HepG2 (cell line): ENCODE results near the gene HYOU1. TPM values are rescaled to one million over a fixed set of nuclear protein-coding genes. Genes with fewer than 3 reads are reported as not detected.

Source experiments
- CC2D1A ChIP-seq: sonication (generic); formaldehyde crosslinking; IDR thresholded peaks from 2 replicates; pipeline ENCODE4 v1.8.1; 2023; ENCODE audit warnings: mild to moderate bottlenecking, missing genetic modification reagents
- CEBPG ChIP-seq: IDR thresholded peaks from 2 replicates; pipeline ENCODE4 v1.6.1; 2016
- GABPA ChIP-seq, 2 experiments: IDR thresholded peaks; 2 replicates each; pipeline ENCODE4 v1.6.1; 2011 to 2016; ENCODE audit warnings: low read depth in 2 of 2, low read length in 1 of 2, missing biosample characterization in 1 of 2, missing genetic modification characterization in 1 of 2
- GTF3A ChIP-seq: sonication (generic); formaldehyde crosslinking; conservative IDR thresholded peaks from 2 replicates; pipeline ENCODE4 v1.4.0; 2020; ENCODE audit warnings: mild to moderate bottlenecking, missing genetic modification reagents
- GZF1 ChIP-seq: sonication (generic); formaldehyde crosslinking; IDR thresholded peaks from 2 replicates; pipeline ENCODE4 v1.5.1; 2020; ENCODE audit warnings: mild to moderate bottlenecking, missing genetic modification reagents
- KDM2A ChIP-seq: sonication (generic); formaldehyde crosslinking; IDR thresholded peaks from 2 replicates; pipeline ENCODE4 v1.4.0; 2020; ENCODE audit warnings: low read depth, missing genetic modification reagents, borderline replicate concordance
- KLF6 ChIP-seq: IDR thresholded peaks from 2 replicates; pipeline ENCODE4 v1.8.0; 2016; ENCODE audit warnings: missing biosample characterization, missing genetic modification reagents
- MED1 ChIP-seq: sonication (generic); formaldehyde crosslinking; IDR thresholded peaks from 2 replicates; pipeline ENCODE4 v1.4.0; 2020; ENCODE audit warnings: missing genetic modification reagents
- NCOA5 ChIP-seq: sonication (generic); formaldehyde crosslinking; IDR thresholded peaks from 2 replicates; pipeline ENCODE4 v1.4.0; 2020; ENCODE audit warnings: missing genetic modification reagents
- NRL ChIP-seq: sonication (generic); formaldehyde crosslinking; IDR thresholded peaks from 2 replicates; pipeline ENCODE4 v1.5.0; 2020; ENCODE audit warnings: missing genetic modification reagents, mild to moderate bottlenecking, moderate library complexity, borderline replicate concordance
- REXO4 ChIP-seq: sonication (generic); formaldehyde crosslinking; IDR thresholded peaks from 2 replicates; pipeline ENCODE4 v1.8.0; 2022; ENCODE audit warnings: missing genetic modification reagents, mild to moderate bottlenecking, borderline replicate concordance
- YEATS4 ChIP-seq: sonication (generic); formaldehyde crosslinking; IDR thresholded peaks from 2 replicates; pipeline ENCODE4 v1.4.0; 2020; ENCODE audit warnings: missing genetic modification reagents, borderline replicate concordance
- ZNF329 ChIP-seq: sonication (generic); formaldehyde crosslinking; IDR thresholded peaks from 2 replicates; pipeline ENCODE4 v1.9.0; 2021; ENCODE audit warnings: low read depth, mild to moderate bottlenecking, missing genetic modification reagents
- ZNF564 ChIP-seq: sonication (generic); formaldehyde crosslinking; IDR thresholded peaks from 2 replicates; pipeline ENCODE4 v1.8.1; 2023; ENCODE audit warnings: mild to moderate bottlenecking, missing genetic modification reagents
- ZNF570 ChIP-seq: sonication (generic); formaldehyde crosslinking; IDR thresholded peaks from 2 replicates; pipeline ENCODE4 v1.4.0; 2020; ENCODE audit warnings: mild to moderate bottlenecking, missing genetic modification reagents, borderline replicate concordance
- ZNF577 ChIP-seq: sonication (generic); formaldehyde crosslinking; IDR thresholded peaks from 2 replicates; pipeline ENCODE4 v1.4.0; 2020; ENCODE audit warnings: mild to moderate bottlenecking, low read depth, missing genetic modification reagents, borderline replicate concordance
- ZNF792 ChIP-seq: IDR thresholded peaks from 2 replicates; pipeline ENCODE4 v1.6.1; 2016
- polyA plus RNA-seq, 8 experiments: library from polyadenylated mRNA; depleted of rRNA in 3 of 8; stranded (reverse) in 7 of 8; unstranded in 1 of 8; fragments of >200 nt; fragmentation: Illumina TruSeq in 4 of 8; extraction: Trizol in 4 of 8; gene quantifications; 2 replicates each; pipeline versions ENCODE4 v1.2.1 to v1.2.3, GENCODE V29; 2011 to 2016; ENCODE audit warnings: low read depth in 4 of 8, missing spikeins in 1 of 8, mixed read lengths in 1 of 8; ENCODE audit not compliant: insufficient read depth in 1 of 8
- total RNA-seq, 5 experiments: library from RNA; depleted of rRNA; stranded (reverse); fragments of >200 nt; fragmentation: Illumina TruSeq; extraction: Trizol; gene quantifications; 2 replicates each; pipeline ENCODE4 v1.2.3, GENCODE V29; 2016; ENCODE audit warnings: low read depth in 1 of 5
- TF ChIP-seq, protein P1 (sequence below): IDR thresholded peaks from 2 replicates; pipeline ENCODE4 v1.6.1; 2016; ENCODE audit warnings: low read depth, control low read depth
- TF ChIP-seq, protein P2 (sequence below): sonication (generic); formaldehyde crosslinking; IDR thresholded peaks from 2 replicates; pipeline ENCODE4 v1.4.0; 2020; ENCODE audit warnings: missing genetic modification reagents
- TF ChIP-seq, protein P3 (sequence below): sonication (generic); formaldehyde crosslinking; IDR thresholded peaks from 2 replicates; pipeline ENCODE4 v1.8.1; 2023; ENCODE audit warnings: mild to moderate bottlenecking, missing genetic modification reagents, borderline replicate concordance
- TF ChIP-seq, protein P4 (sequence below): sonication (generic); formaldehyde crosslinking; IDR thresholded peaks from 2 replicates; pipeline ENCODE4 v1.8.1; 2023; ENCODE audit warnings: mild to moderate bottlenecking, inconsistent platforms, moderate library complexity, missing genetic modification reagents, borderline replicate concordance
- TF ChIP-seq, protein P5 (sequence below): sonication (generic); formaldehyde crosslinking; IDR thresholded peaks from 2 replicates; pipeline ENCODE4 v1.4.0; 2020; ENCODE audit warnings: missing genetic modification reagents

The HYOU1 gene
- total and polyA plus RNA-seq, 2 of the 13 experiments (the other 11 are each of a cell fraction or from before 2014, with no cell fraction given) = 127 to 155 TPM

DNA sequence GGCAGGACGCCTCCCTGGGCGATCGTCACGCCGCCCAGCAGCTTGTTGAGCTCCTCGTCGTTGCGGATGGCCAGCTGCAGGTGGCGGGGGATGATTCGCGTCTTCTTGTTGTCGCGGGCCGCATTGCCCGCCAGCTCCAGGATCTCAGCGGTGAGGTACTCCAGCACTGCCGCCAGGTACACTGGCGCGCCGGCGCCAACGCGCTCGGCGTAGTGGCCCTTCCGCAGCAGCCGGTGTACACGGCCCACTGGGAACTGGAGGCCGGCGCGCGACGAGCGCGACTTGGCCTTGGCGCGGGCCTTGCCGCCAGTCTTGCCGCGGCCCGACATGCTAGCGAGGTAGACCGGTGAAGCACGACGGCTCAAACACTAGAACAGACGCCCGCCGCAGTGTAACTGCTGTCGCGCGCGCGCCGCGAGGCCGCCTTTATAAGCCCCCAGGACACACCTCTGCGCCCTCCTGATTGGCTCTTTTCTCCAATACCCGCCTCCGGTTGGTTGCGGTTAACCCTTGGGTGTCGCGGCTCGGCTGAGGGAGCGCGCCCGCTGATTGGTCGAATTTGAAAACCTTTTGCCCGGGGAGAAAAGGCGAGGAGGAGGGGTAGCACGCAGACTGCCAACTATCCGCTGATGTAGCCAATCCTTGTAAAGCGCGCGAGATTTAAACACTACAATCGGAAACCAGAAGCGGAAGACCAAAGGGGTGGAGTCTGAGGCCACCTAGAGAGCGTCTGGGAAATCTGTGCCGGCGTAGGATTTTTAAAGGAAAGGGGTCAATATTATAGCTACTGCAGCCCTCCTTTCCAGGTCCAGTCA is 38.3 kb upstream of the HYOU1 start (continued):
- TF ChIP-seq ZNF329 (CRISPR knock-in tag) (no peak), ZNF564 (CRISPR knock-in tag) (peak; percentile 88), GTF3A (CRISPR knock-in tag) (no peak), YEATS4 (CRISPR knock-in tag) (peak; percentile 86), ZNF577 (CRISPR knock-in tag) (no peak), KLF6 (CRISPR knock-in tag) (peak; percentile 83), NCOA5 (no peak), CEBPG (CRISPR knock-in tag) (no peak; the same call in 1 of the 2 replicates), GZF1 (CRISPR knock-in tag) (0 out of 2 replicates have a peak, but pooled peaks have one; percentile 68), MED1 (CRISPR knock-in tag) (peak; percentile 76), ZNF570 (CRISPR knock-in tag) (no peak), KDM2A (CRISPR knock-in tag) (peak; percentile 99), NRL (CRISPR knock-in tag) (peak; percentile 96), GABPA (IDR thresholded peaks at IDR 0.05; ENCODE audit: low read depth, low read length) (no peak), GABPA (CRISPR knock-in tag; IDR thresholded peaks at IDR 0.05; ENCODE audit: low read depth) (peak; percentile 64), ZNF792 (CRISPR knock-in tag) (peak; percentile 67; the same call in 1 of the 2 replicates), CC2D1A (CRISPR knock-in tag) (peak; percentile 95), REXO4 (CRISPR knock-in tag) (peak; percentile 48; the same call in 1 of the 2 replicates)
- TF ChIP-seq, protein P1, sequence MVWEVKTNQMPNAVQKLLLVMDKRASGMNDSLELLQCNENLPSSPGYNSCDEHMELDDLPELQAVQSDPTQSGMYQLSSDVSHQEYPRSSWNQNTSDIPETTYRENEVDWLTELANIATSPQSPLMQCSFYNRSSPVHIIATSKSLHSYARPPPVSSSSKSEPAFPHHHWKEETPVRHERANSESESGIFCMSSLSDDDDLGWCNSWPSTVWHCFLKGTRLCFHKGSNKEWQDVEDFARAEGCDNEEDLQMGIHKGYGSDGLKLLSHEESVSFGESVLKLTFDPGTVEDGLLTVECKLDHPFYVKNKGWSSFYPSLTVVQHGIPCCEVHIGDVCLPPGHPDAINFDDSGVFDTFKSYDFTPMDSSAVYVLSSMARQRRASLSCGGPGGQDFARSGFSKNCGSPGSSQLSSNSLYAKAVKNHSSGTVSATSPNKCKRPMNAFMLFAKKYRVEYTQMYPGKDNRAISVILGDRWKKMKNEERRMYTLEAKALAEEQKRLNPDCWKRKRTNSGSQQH (CRISPR knock-in tag) = no peak
- TF ChIP-seq, protein P2, sequence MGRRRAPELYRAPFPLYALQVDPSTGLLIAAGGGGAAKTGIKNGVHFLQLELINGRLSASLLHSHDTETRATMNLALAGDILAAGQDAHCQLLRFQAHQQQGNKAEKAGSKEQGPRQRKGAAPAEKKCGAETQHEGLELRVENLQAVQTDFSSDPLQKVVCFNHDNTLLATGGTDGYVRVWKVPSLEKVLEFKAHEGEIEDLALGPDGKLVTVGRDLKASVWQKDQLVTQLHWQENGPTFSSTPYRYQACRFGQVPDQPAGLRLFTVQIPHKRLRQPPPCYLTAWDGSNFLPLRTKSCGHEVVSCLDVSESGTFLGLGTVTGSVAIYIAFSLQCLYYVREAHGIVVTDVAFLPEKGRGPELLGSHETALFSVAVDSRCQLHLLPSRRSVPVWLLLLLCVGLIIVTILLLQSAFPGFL (CRISPR knock-in tag) = no peak
- TF ChIP-seq, protein P3, sequence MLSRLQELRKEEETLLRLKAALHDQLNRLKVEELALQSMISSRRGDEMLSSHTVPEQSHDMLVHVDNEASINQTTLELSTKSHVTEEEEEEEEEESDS = peak; percentile 92; the same call in 1 of the 2 replicates
- TF ChIP-seq, protein P4, sequence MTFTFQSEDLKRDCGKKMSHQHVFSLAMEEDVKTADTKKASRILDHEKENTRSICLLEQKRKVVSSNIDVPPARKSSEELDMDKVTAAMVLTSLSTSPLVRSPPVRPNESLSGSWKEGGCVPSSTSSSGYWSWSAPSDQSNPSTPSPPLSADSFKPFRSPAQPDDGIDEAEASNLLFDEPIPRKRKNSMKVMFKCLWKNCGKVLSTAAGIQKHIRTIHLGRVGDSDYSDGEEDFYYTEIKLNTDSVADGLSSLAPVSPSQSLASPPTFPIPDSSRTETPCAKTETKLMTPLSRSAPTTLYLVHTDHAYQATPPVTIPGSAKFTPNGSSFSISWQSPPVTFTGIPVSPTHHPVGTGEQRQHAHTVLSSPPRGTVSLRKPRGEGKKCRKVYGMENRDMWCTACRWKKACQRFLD (CRISPR knock-in tag) = peak; percentile 91; the same call in 1 of the 2 replicates
- TF ChIP-seq, protein P5, sequence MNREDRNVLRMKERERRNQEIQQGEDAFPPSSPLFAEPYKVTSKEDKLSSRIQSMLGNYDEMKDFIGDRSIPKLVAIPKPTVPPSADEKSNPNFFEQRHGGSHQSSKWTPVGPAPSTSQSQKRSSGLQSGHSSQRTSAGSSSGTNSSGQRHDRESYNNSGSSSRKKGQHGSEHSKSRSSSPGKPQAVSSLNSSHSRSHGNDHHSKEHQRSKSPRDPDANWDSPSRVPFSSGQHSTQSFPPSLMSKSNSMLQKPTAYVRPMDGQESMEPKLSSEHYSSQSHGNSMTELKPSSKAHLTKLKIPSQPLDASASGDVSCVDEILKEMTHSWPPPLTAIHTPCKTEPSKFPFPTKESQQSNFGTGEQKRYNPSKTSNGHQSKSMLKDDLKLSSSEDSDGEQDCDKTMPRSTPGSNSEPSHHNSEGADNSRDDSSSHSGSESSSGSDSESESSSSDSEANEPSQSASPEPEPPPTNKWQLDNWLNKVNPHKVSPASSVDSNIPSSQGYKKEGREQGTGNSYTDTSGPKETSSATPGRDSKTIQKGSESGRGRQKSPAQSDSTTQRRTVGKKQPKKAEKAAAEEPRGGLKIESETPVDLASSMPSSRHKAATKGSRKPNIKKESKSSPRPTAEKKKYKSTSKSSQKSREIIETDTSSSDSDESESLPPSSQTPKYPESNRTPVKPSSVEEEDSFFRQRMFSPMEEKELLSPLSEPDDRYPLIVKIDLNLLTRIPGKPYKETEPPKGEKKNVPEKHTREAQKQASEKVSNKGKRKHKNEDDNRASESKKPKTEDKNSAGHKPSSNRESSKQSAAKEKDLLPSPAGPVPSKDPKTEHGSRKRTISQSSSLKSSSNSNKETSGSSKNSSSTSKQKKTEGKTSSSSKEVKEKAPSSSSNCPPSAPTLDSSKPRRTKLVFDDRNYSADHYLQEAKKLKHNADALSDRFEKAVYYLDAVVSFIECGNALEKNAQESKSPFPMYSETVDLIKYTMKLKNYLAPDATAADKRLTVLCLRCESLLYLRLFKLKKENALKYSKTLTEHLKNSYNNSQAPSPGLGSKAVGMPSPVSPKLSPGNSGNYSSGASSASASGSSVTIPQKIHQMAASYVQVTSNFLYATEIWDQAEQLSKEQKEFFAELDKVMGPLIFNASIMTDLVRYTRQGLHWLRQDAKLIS (CRISPR knock-in tag) = peak; percentile 86; the same call in 1 of the 2 replicates
